GM19397 (cell line): ENCODE measurements around the gene SLC27A6.

Experiments used
- ATAC-seq: cut with Tn5 transposase; IDR thresholded peaks from one replicate; pipeline ENCODE4 v1.9.1; 2021; ENCODE audit warnings: mild to moderate bottlenecking, moderate library complexity; ENCODE audit not compliant: unreplicated experiment

The SLC27A6 gene

DNA sequence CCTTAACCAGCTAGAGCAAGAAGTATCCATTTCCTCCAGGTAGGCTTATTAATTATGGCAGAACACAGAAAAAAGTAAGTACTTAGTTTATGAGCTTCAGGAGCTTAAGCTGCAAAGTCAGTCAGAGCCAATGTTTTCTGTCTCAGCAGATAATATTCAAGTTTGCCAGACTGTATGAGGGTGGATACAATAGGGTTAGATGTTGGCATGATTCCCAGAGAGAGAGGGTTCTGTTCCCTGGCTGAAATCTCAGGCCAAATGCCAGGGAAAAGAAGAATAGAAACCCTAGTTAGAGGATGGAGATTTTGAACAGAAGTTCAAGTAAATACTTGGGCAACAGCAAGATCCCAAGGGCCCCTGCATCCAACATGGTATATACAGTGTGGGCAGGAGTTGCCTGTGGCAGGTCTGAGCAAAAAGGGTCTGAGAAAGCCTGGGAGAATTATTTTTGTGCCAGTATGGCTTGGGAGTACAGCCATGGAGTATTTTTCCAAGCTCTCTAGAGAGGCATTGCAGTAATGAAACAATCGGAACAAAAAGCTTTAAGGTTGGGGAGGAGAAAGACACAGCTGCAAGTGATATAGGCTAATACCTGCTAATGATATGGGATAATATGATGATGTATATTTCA is 98.3 kb downstream of the SLC27A6 start:
- no peak for ATAC-seq

DNA sequence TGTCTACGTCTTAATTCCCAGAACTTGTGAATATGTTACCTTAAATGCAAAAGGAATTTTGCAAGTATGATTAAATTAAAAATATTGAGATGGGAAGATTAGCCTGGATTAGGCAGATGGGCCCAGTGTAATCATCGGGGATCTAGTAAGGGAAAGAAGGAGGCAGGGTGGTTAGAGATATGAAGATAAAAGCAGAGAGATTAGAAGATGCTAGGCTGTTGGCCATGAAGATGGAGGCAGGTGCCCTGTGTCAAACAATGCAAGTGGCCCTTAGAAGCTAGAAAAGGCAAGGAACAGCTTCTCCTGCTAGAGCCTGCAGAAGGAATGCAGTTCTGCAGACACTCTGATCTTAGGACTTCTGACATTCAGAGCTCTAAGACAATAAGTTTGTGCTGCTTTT is 100.4 kb downstream of the SLC27A6 start:
- ATAC-seq = no peak

DNA sequence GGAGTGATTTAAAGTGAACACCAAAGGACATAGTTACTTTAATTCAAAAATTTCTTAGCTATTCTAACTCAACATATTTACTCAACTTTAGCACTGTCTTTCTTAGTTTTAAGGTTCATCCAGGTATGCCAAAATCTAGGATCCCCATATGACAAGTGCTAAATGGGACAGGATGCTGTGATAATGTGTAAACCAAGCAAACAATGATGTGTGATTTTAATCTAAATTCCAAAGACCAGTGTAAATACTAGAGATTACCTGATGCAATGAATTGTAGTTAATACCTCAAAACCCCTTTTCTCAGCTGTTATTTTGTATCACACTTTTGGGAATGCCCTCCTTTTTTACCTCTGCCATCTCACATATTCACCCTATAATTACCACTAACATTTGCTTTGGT is 102.5 kb downstream of the SLC27A6 start:
- ATAC-seq = no peak

DNA sequence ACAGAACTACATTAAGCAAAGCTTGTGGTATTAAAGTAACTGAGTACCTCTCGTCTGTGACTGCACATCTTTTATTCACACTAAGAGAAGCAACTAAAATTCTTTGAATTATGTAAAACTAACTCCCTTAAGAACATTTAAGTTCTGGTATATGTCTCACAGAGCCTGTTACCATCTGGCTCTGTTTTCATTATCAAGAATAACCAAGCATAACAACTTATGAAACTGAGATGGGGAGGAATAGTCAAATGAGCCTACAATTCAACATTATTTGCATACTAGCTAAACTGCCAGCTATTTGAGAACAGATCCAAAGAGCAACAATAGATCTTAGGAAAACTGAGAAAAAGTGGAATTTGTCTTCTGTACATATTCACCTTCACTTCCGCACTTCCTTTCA is 104.0 kb downstream of the SLC27A6 start:
- peak; percentile 71 for ATAC-seq

DNA sequence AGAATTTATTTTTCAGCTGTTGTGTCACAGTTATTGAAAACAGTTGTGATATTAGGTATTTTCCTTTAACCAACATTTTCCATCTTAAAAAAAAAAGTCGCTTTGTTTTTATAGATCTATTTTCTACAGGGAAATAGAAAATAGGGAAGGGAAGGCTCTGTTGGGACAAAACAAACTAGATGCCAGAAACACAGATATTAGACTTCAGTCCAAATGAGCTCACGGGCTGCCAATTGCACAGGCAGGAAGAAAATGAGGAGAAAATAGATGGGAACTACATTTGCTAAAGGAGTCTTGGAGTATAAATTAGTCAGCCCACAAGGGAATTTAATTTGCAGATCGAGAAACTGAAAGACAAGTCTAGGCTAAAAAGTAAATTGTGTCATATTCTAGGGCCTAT is 107.8 kb downstream of the SLC27A6 start:
- ATAC-seq = no peak

DNA sequence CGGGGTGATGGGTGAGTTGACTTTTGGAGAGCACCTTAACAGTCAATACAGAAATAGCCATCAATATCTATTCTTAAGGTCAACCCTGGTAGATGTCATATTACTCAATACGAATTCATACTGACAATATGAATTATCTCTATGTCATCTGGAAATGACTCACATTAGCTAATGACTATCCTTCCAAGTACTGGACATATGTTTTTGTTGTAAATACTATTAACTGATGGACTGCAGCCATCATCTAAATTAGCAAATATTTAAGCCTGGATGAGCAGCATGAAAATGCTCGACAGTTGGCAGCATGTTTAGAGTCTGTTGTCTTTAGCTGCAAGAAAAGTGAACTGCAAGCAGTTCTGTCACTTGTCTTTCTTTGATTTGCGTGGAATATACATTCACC is 109.6 kb downstream of the SLC27A6 start:
- no peak for ATAC-seq

DNA sequence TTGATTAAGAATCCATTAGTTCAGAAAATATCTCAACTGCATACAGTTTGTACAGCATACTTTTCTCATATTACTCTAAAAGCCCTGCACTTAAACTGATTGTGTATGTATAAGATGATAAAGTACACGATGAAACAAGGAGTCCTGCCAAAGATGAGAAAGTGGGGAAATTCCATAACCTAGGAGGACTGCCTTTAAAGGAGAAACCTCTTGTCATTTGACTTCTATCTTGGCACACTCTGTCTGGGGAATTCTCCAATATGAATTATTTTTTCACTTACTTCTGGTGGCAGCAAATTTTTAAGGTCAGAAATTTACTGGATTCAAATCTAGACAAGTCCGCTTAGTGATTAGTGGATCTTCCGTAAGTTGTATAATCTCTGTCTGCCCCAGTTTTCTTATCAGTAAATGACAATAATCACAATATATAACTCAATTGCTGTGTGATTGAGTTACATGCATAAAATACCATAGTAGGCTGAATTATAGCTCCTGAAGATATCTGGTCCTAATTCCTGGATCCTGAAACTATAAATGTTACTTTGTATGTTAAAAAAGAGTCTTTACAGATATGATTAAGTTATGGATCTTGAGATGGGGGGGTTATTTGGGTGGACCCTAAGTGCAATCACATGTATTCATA is 112.3 kb downstream of the SLC27A6 start:
- no peak for ATAC-seq

DNA sequence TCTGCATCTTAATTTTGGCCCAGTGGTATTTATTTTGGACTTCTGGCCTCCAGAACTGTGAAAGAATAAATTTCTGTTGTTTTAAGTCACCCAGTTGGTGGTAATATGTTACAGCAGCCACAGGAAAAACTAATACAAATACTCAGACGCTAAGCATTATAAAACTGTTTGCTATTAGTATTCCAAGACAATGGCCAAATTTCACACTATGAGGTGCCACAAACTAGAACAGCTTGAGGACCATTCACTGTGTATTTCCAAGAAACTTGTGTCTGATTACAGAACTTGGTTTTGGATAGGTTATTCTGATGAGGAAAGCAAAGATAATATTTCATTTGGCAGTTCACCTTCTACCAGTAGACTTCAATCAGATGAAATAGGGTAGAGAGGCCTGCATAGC is 113.0 kb downstream of the SLC27A6 start:
- no peak for ATAC-seq

DNA sequence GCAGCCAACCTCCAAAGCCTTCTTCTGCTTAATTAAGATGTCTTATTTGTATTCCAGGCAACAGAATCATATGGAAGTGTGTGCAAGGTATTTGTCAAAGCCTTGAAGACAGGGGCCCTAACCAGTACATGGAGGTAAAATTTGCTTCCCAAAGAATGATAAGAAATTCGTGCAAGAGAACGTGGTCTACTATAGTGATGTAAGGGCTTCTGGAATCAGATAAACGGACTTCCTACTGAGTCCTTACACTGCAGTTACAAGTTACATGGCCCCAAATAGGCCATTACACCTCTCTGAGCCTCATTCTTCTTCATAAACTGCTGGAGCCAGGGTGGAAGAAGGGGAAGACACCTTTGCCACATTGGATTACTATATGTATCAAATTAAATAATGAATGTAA is 113.4 kb downstream of the SLC27A6 start:
- no peak for ATAC-seq

DNA sequence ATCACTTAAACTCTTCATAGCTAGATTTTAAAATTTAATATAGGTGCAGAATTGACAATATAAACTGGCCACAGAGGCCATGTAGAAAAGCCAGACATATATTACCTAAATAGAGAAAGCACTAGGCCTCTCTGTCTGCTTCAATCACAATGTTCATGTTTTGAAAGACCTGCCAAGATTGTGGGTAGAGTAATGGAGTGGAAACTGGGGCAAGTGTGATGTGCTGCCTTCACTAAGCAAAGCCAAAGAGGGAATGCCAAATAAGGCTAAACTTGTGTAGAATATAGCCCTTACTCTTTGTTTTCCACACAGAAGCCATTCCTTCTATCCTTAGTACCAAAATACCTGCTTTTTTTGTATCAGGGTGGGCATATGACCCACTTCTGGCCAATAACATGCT is 114.2 kb downstream of the SLC27A6 start:
- ATAC-seq = no peak

DNA sequence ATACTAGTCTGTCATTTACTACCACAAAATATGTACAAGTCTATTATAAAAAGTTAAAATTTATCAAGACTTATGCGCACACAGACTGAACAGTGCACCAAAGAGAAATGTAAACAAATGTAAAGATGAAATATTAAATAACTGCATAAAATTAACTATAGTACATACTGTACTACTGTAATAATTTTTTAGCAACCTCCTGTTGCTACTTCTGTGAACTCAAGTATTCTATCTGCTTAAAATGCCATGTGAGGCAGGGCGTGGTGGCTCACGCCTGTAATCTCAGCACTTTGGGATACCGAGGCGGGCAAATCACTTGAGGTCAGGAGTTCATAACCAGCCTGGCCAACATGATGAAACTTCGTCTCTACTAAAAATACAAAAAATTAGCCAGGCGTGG is 115.5 kb downstream of the SLC27A6 start:
- no peak for ATAC-seq

DNA sequence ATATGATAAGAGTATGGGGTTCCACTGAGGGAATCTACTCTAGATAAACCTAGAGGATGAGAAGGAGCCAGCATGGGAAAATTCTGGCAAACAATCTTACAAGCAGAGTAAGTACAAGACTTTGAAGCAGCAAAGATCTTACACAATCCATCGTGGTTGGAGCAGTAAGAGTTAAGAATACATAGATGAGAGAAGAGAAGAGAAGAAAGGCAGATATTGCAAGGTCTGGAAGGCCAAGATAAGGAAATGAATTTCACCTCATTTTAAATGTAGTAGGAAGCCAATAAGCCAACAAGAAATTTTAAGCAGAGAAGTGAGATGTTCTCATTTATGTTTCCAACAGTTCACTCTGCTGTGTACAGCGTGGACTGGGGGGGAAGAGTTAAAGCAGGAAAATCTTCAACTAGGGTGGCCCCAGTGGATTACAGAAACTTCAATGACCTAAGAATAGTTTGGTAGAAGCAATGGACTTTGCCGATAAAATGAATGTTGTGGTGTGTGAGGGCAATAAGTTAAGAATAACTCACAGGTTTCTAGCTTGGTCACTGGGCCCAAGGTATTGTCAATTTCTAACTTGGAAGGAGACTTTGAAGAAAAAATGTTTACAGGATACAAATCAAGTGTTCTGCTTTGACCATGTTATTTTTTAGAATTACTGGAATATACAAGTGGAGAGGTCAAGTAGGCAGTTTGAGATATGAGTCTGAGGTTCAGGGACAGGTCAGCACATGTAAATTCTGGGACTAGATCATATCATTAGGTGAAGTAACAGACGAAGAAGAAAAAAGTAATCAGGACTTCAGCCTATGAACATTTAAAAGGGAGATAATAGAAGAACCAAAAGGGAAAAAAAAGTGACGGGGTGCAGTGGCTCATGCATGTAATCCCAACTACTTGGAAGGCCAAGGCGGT is 117.2 kb downstream of the SLC27A6 start:
- no peak for ATAC-seq
